ENCODE results near the gene ASIC4. TPM values are rescaled to one million over a fixed set of nuclear protein-coding genes. Genes with fewer than 3 reads are reported as not detected.

The ASIC4 gene
- total and polyA plus RNA-seq, 8 donors = 0.04 to 0.38 (median 0.18) TPM; not detected in 4

GRCh38 chr2:219475278-219475677 is 39.0 kb upstream of the ASIC4 start:
- H3K4me3 ChIP-seq = no peak overlapping the region
- TF ChIP-seq, protein P1, sequence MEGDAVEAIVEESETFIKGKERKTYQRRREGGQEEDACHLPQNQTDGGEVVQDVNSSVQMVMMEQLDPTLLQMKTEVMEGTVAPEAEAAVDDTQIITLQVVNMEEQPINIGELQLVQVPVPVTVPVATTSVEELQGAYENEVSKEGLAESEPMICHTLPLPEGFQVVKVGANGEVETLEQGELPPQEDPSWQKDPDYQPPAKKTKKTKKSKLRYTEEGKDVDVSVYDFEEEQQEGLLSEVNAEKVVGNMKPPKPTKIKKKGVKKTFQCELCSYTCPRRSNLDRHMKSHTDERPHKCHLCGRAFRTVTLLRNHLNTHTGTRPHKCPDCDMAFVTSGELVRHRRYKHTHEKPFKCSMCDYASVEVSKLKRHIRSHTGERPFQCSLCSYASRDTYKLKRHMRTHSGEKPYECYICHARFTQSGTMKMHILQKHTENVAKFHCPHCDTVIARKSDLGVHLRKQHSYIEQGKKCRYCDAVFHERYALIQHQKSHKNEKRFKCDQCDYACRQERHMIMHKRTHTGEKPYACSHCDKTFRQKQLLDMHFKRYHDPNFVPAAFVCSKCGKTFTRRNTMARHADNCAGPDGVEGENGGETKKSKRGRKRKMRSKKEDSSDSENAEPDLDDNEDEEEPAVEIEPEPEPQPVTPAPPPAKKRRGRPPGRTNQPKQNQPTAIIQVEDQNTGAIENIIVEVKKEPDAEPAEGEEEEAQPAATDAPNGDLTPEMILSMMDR (IDR thresholded peaks at IDR 0.05) = no peak
- no peaks in the 10 kb centered on the region for H3K36me3 ChIP-seq
- H3K4me1 ChIP-seq = no peaks in the 10 kb centered on the region
- ATAC-seq (no peak), FAIRE-seq (no peak), DNase-seq (no peak)
- WGBS, 2 donors = 51 to 54% methylated on average over 6 of the region's 6 CpGs
- intact Hi-C loops (cut with DNase I) = loop anchor here in 1 of 3 donors (5.0 kb wide), 1 partner anchor 52 kb away; no protein-coding TSS in a partner anchor
- no peaks in the 10 kb centered on the region for H3K27me3 ChIP-seq
- no peak overlapping the region for H3K27ac ChIP-seq
- no peaks in the 10 kb centered on the region for H3K9me3 ChIP-seq

DNA sequence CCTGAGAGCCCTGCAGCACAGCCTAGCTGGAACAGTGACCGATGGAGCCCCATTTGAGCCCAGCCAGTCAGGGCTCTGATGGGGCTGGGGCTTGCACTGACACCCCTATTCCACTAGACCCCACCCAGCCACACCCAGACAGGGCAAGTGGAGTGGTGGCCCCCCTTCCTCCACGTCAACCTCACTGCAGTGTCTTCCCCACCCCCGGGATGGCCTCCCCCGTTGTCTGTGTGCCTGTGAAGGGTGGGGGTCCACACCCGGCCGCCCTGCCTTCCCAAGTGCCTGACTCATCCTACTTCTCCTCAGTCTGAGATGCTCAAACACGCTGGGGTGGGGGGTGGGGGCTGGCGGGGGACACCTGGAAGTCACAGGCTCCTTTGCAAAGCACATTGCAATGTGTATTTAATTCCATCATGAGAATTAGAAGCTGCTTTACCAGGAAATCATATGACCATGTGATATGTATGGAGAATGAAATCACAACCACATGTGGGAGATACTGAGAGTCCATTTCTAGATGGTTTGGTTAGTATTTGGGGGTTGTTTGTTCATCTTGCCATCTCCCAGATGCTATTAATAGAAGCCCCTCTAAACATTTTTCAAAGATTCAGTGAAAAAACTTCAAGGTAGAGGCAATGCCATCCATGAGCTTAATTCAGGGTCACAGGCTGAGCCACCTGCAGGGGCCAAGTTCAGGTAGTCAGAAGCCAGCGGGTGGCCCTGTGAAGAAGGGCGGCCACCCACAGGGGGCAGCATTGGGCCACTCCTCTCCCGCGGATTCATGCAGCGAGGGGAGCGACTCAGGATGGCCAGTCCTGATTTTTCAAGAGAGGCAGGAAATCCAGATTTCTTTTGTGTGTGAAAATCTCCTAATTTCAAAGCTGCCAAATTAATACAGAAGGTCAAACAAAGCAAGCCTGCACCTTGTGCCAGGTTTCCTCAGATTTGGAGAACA is 38.3 kb upstream of the ASIC4 start:
- FAIRE-seq = no peak
- H3K36me3 ChIP-seq = no peaks in the 10 kb centered on the region
- no peak overlapping the region for H3K27ac ChIP-seq
- no peaks in the 10 kb centered on the region for H3K9me3 ChIP-seq
- H3K4me3 ChIP-seq = no peak overlapping the region
- intact Hi-C loops (cut with DNase I) = loop anchor here in 1 of 3 donors (5.0 kb wide), 1 partner anchor 51 kb away; no protein-coding TSS in a partner anchor
- peak; percentile 78 to 99 (median 95) for ATAC-seq
- TF ChIP-seq, protein P1 (IDR thresholded peaks at IDR 0.05) = peak; percentile 87 to 90 (median 88)
- DNase-seq = peak; percentile 55 to 94 (median 82)
- no peaks in the 10 kb centered on the region for H3K4me1 ChIP-seq
- 25 to 30% methylated on average over 11 to 14 of the region's 14 CpGs for WGBS, 2 donors
- H3K27me3 ChIP-seq = no peaks in the 10 kb centered on the region

DNA sequence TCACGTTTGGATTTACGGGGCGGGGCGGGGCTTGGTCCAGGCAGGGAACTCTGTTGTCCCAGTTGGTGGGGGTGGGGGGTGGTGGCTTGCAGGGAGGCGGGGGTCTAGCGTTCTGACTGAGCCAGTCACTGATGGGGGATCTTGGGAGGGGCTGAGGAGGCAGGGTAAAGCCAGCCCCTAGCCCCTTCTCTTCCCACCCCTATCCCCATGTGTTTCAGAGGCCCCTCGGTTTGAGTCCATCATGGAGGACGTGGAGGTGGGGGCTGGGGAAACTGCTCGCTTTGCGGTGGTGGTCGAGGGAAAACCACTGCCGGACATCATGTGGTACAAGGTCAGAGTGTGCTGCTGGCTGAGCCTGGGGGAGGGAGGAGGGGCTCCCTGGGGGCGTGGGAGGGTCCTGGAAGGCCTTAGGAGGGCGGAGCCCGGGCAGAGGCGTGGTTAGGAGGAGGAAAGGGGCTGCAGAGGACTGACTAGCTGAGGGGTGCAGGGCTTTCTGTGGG is 37.6 kb upstream of the ASIC4 start:
- WGBS, 2 donors = 8 to 10% methylated on average over 14 to 16 of the region's 16 CpGs
- no peaks in the 10 kb centered on the region for H3K4me1 ChIP-seq
- H3K4me3 ChIP-seq = no peak overlapping the region

GRCh38 chr2:219477179-219477578 is 37.1 kb upstream of the ASIC4 start:
- WGBS, 2 donors = 69 to 70% methylated on average over 13 of the region's 13 CpGs
- H3K4me3 ChIP-seq = no peak overlapping the region
- H3K4me1 ChIP-seq = no peaks in the 10 kb centered on the region
- H3K27me3 ChIP-seq = no peaks in the 10 kb centered on the region
- ATAC-seq (no peak), FAIRE-seq (no peak), DNase-seq (no peak)
- intact Hi-C loops (cut with DNase I) = loop anchor here in 1 of 3 donors (5.0 kb wide), 1 partner anchor 50 kb away; no protein-coding TSS in a partner anchor
- no peak overlapping the region for H3K27ac ChIP-seq
- TF ChIP-seq, protein P1 (IDR thresholded peaks at IDR 0.05) = no peak
- H3K9me3 ChIP-seq = no peaks in the 10 kb centered on the region
- H3K36me3 ChIP-seq = no peaks in the 10 kb centered on the region

More for the DNA sequence above, 37.6 kb upstream of the ASIC4 start:
- intact Hi-C loops (cut with DNase I) = loop anchor here in 1 of 3 donors (5.0 kb wide), 1 partner anchor 51 kb away; no protein-coding TSS in a partner anchor
- Histone ChIP-seq H3K27me3 (no peaks in the 10 kb centered on the region), H3K36me3 (no peaks in the 10 kb centered on the region), H3K9me3 (no peaks in the 10 kb centered on the region), H3K27ac (no peak overlapping the region)
- no peak for FAIRE-seq
- peak in 1 of 6 donors; percentile 62 for DNase-seq
- TF ChIP-seq, protein P1 (IDR thresholded peaks at IDR 0.05) = no peak
- ATAC-seq = peak in 2 of 4 donors; percentile 11 to 26

Measured in pancreas (tissue), 10 donors.